ENCODE measurements around the gene WFDC1. TPM values are rescaled to one million over a fixed set of nuclear protein-coding genes. Genes with fewer than 3 reads are reported as not detected.

Gene WFDC1
- total RNA-seq, 1 experiment from 2014 or later, result not detected

- CTCF ChIA-PET, result no interaction called here
- POLR2A ChIA-PET, result no interaction called here
- intact Hi-C loops (cut with micrococcal nuclease; ENCODE audit: unreplicated experiment), result no loop called here
- Histone ChIP-seq H3K36me3 (ENCODE audit: control insufficient read depth, insufficient read depth, low read length) (no peaks in the 10 kb centered on the region), H3K4me1 (ENCODE audit: control insufficient read depth, insufficient read depth, low read length) (no peaks in the 10 kb centered on the region), H3K9me3 (ENCODE audit: control insufficient read depth, insufficient read depth, low read depth, low read length) (no peaks in the 10 kb centered on the region), H3K27ac (ENCODE audit: low read length) (no peak overlapping the region), H3K4me3 (ENCODE audit: low read depth in 2 of 2, low read length in 2 of 2) (no peak overlapping the region), H3K27me3 (ENCODE audit: control insufficient read depth, insufficient read depth, low read length) (no peaks in the 10 kb centered on the region)
- BruUV-seq (replicated peaks), result no TSS peak
- DNase-seq (ENCODE audit: low read depth, low spot score) (no peak), ATAC-seq (no peak)
- in situ Hi-C loops (cut with HindIII; ENCODE audit: low pct_unique_long_range_greater_than_20kb, low sequenced_read_pairs), result no loop called here
- TF ChIP-seq REST (IDR thresholded peaks at IDR 0.05; ENCODE audit: insufficient read depth in 1 of 2, low read depth in 2 of 2, low read length in 1 of 2) (no peak), TCF7L2 (IDR thresholded peaks at IDR 0.05; ENCODE audit: low read depth, low read length) (no peak), POLR2AphosphoS5 (IDR thresholded peaks at IDR 0.05; ENCODE audit: low read depth, low read length) (no peak), SIN3A (IDR thresholded peaks at IDR 0.05; ENCODE audit: borderline replicate concordance, insufficient read depth, low read depth, low read length) (no peak), CTCF (IDR thresholded peaks at IDR 0.05) (no peak)
These were observed 46.8 kb upstream of the WFDC1 start for GRCh38 chr16:84247844-84248243.

GRCh38 chr16:84252184-84252583, 42.5 kb upstream of the WFDC1 start:
- H3K27ac ChIP-seq (ENCODE audit: low read length), result no peak overlapping the region
- H3K4me1 ChIP-seq (ENCODE audit: control insufficient read depth, insufficient read depth, low read length), result no peaks in the 10 kb centered on the region
- no peak overlapping the region for H3K4me3 ChIP-seq (ENCODE audit: low read depth in 2 of 2, low read length in 2 of 2)
- ChIA-PET CTCF (no interaction called here), POLR2A (no interaction called here)
- no peaks in the 10 kb centered on the region for H3K27me3 ChIP-seq (ENCODE audit: control insufficient read depth, insufficient read depth, low read length)
- intact Hi-C loops (cut with micrococcal nuclease; ENCODE audit: unreplicated experiment), result no loop called here
- no peaks in the 10 kb centered on the region for H3K36me3 ChIP-seq (ENCODE audit: control insufficient read depth, insufficient read depth, low read length)
- TF ChIP-seq REST (IDR thresholded peaks at IDR 0.05; ENCODE audit: insufficient read depth in 1 of 2, low read depth in 2 of 2, low read length in 1 of 2) (no peak), SIN3A (IDR thresholded peaks at IDR 0.05; ENCODE audit: borderline replicate concordance, insufficient read depth, low read depth, low read length) (no peak), TCF7L2 (IDR thresholded peaks at IDR 0.05; ENCODE audit: low read depth, low read length) (no peak), POLR2AphosphoS5 (IDR thresholded peaks at IDR 0.05; ENCODE audit: low read depth, low read length) (no peak), CTCF (IDR thresholded peaks at IDR 0.05) (no peak)
- DNase-seq (ENCODE audit: low read depth, low spot score) (no peak), ATAC-seq (no peak)
- no TSS peak for BruUV-seq (replicated peaks)
- no peaks in the 10 kb centered on the region for H3K9me3 ChIP-seq (ENCODE audit: control insufficient read depth, insufficient read depth, low read depth, low read length)
- in situ Hi-C loops (cut with HindIII; ENCODE audit: low pct_unique_long_range_greater_than_20kb, low sequenced_read_pairs), result no loop called here

Data from Panc1 (cell line).